GM10847 (cell line): ENCODE data around the gene EHD4.

Source experiments
- POLR2A ChIP-seq: IDR thresholded peaks from 2 replicates; pipeline ENCODE4 v1.6.1; 2011; ENCODE audit not compliant: insufficient read length; ENCODE audit errors: extremely low read depth

The EHD4 gene

GRCh38 chr15:41899854-41900442 is 72.4 kb downstream of the EHD4 start:
- no peak for TF ChIP-seq POLR2A

- no peak for TF ChIP-seq POLR2A
These were observed 75.0 kb downstream of the EHD4 start for GRCh38 chr15:41897363-41897799.

- TF ChIP-seq POLR2A: no peak
These were observed 75.8 kb downstream of the EHD4 start for GRCh38 chr15:41896566-41896965.

- TF ChIP-seq POLR2A: no peak
These were observed 76.4 kb downstream of the EHD4 start for GRCh38 chr15:41895957-41896356.

GRCh38 chr15:41895491-41895890 is 76.9 kb downstream of the EHD4 start:
- no peak for TF ChIP-seq POLR2A

GRCh38 chr15:41894791-41895463 is 77.4 kb downstream of the EHD4 start:
- TF ChIP-seq POLR2A: no peak

- no peak for TF ChIP-seq POLR2A
These were observed 78.0 kb downstream of the EHD4 start for GRCh38 chr15:41894251-41894790.

GRCh38 chr15:41893422-41894250 is 78.7 kb downstream of the EHD4 start, which contains the start of gene SPTBN5:
TSS of gene SPTBN5 (minus strand) at chr15:41894053. CDS start at chr15:41893497, 556 bp downstream.
- no peak for TF ChIP-seq POLR2A

- no peak for TF ChIP-seq POLR2A
These were observed 79.5 kb downstream of the EHD4 start for GRCh38 chr15:41892621-41893421.

GRCh38 chr15:41891946-41892345 is 80.4 kb downstream of the EHD4 start:
- no peak for TF ChIP-seq POLR2A

GRCh38 chr15:41891226-41891625 is 81.1 kb downstream of the EHD4 start:
- no peak for TF ChIP-seq POLR2A

- no peak for TF ChIP-seq POLR2A
These were observed 82.2 kb downstream of the EHD4 start for GRCh38 chr15:41890050-41890690.

- no peak for TF ChIP-seq POLR2A
These were observed 83.6 kb downstream of the EHD4 start for GRCh38 chr15:41888662-41889253.

- no peak for TF ChIP-seq POLR2A
These were observed 84.5 kb downstream of the EHD4 start for GRCh38 chr15:41887893-41888292.

- TF ChIP-seq POLR2A: no peak
These were observed 85.2 kb downstream of the EHD4 start for GRCh38 chr15:41887161-41887560.

GRCh38 chr15:41886741-41887140 is 85.6 kb downstream of the EHD4 start:
- TF ChIP-seq POLR2A: no peak
